Effector memory CD8-positive, alpha-beta T cell (primary cell): ENCODE results near the gene KLHL3.

Experiments
- ATAC-seq: fragments of 150-1000 bp; cut with Tn5 transposase; replicated peaks from 2 replicates; pipeline ENCODE4 v1.10.0; 2021; ENCODE audit warnings: mild to moderate bottlenecking, moderate library complexity
- DNase-seq, 3 experiments: peaks; one replicate each; pipeline ENCODE4 v3.0.0; 2021
- H3K27ac Mint-ChIP-seq, 2 donors: one replicate each; pipeline ENCODE4 v1.8.0; 2022; ENCODE audit warnings: mild to moderate bottlenecking in 2 of 2, mixed read lengths in 2 of 2, moderate library complexity in 2 of 2
- H3K27me3 Mint-ChIP-seq, 2 donors: one replicate each; pipeline ENCODE4 v1.8.0; 2022; ENCODE audit warnings: mixed read lengths in 2 of 2
- H3K36me3 Mint-ChIP-seq: one replicate; pipeline ENCODE4 v1.8.0; 2022; ENCODE audit warnings: mild to moderate bottlenecking, moderate library complexity, mixed read lengths; ENCODE audit not compliant: insufficient read depth
- H3K4me1 Mint-ChIP-seq, 2 donors: one replicate each; pipeline ENCODE4 v1.8.0; 2022; ENCODE audit warnings: low read depth in 2 of 2, mixed read lengths in 2 of 2
- H3K4me3 Mint-ChIP-seq, 2 donors: one replicate each; pipeline ENCODE4 v1.8.0; 2022; ENCODE audit warnings: mild to moderate bottlenecking in 2 of 2, mixed read lengths in 2 of 2, moderate library complexity in 2 of 2
- H3K9me3 Mint-ChIP-seq, 2 donors: one replicate each; pipeline ENCODE4 v1.8.0; 2022; ENCODE audit warnings: mixed read lengths in 2 of 2

Gene KLHL3

GRCh38 chr5:137712139-137712667 is 23.7 kb downstream of the KLHL3 start:
- no peak for ATAC-seq

GRCh38 chr5:137710086-137710485 is 25.8 kb downstream of the KLHL3 start:
- H3K4me1 Mint-ChIP-seq, result no peaks in the 10 kb centered on the region
- H3K4me3 Mint-ChIP-seq, result no peak overlapping the region
- no peaks in the 10 kb centered on the region for H3K27me3 Mint-ChIP-seq
- no peaks in the 10 kb centered on the region for H3K9me3 Mint-ChIP-seq
- H3K27ac Mint-ChIP-seq, result no peak overlapping the region
- peaks cover 3% of the 10 kb centered on the region for H3K36me3 Mint-ChIP-seq
- DNase-seq, result no peak
- no peak for ATAC-seq

More at GRCh38 chr5:137712139-137712667, 23.7 kb downstream of the KLHL3 start:
- H3K4me3 Mint-ChIP-seq, result no peak overlapping the region
- no peak overlapping the region for H3K27ac Mint-ChIP-seq
- peaks cover 3% of the 10 kb centered on the region for H3K36me3 Mint-ChIP-seq
- no peak for DNase-seq
- H3K9me3 Mint-ChIP-seq, result no peaks in the 10 kb centered on the region
- no peaks in the 10 kb centered on the region for H3K4me1 Mint-ChIP-seq
- H3K27me3 Mint-ChIP-seq, result no peaks in the 10 kb centered on the region

GRCh38 chr5:137708796-137709559 is 26.9 kb downstream of the KLHL3 start:
- Mint-ChIP-seq H3K27me3 (no peaks in the 10 kb centered on the region), H3K4me3 (no peak overlapping the region), H3K36me3 (peaks cover 3% of the 10 kb centered on the region), H3K9me3 (no peaks in the 10 kb centered on the region), H3K27ac (no peak overlapping the region), H3K4me1 (no peaks in the 10 kb centered on the region)
- no peak for ATAC-seq
- DNase-seq, result no peak

- H3K4me1 Mint-ChIP-seq, result no peaks in the 10 kb centered on the region
- no peaks in the 10 kb centered on the region for H3K9me3 Mint-ChIP-seq
- ATAC-seq (no peak), DNase-seq (no peak)
- no peaks in the 10 kb centered on the region for H3K27me3 Mint-ChIP-seq
- H3K27ac Mint-ChIP-seq, result no peak overlapping the region
- H3K36me3 Mint-ChIP-seq, result peaks cover 3% of the 10 kb centered on the region
- no peak overlapping the region for H3K4me3 Mint-ChIP-seq
Observed at GRCh38 chr5:137708062-137708461, 27.8 kb downstream of the KLHL3 start.

- H3K4me1 Mint-ChIP-seq, result peaks cover 0 to 3% of the 10 kb centered on the region in 2 donors
- no peak overlapping the region for H3K4me3 Mint-ChIP-seq
- H3K27ac Mint-ChIP-seq, result no peak overlapping the region
- no peak for ATAC-seq
- H3K9me3 Mint-ChIP-seq, result no peaks in the 10 kb centered on the region
- DNase-seq, result no peak
- peaks cover 3% of the 10 kb centered on the region for H3K36me3 Mint-ChIP-seq
- no peaks in the 10 kb centered on the region for H3K27me3 Mint-ChIP-seq
Observed at GRCh38 chr5:137706841-137707240, 29.0 kb downstream of the KLHL3 start.

GRCh38 chr5:137705106-137705505 is 30.8 kb downstream of the KLHL3 start:
- Mint-ChIP-seq H3K4me3 (no peak overlapping the region), H3K27me3 (no peaks in the 10 kb centered on the region), H3K9me3 (no peaks in the 10 kb centered on the region), H3K4me1 (peaks cover 0 to 3% of the 10 kb centered on the region in 2 donors), H3K27ac (peak overlapping the region in 1 of 2 donors; percentile 14), H3K36me3 (peaks cover 3% of the 10 kb centered on the region)
- ATAC-seq, result no peak
- DNase-seq, result no peak

GRCh38 chr5:137703565-137703964 is 32.3 kb downstream of the KLHL3 start:
- Mint-ChIP-seq H3K36me3 (peaks cover 3% of the 10 kb centered on the region), H3K4me1 (peaks cover 0 to 3% of the 10 kb centered on the region in 2 donors), H3K4me3 (no peak overlapping the region), H3K27me3 (no peaks in the 10 kb centered on the region), H3K27ac (no peak overlapping the region), H3K9me3 (no peaks in the 10 kb centered on the region)
- ATAC-seq (no peak), DNase-seq (no peak)

- peaks cover 15 to 18% of the 10 kb centered on the region in 2 donors for H3K4me1 Mint-ChIP-seq
- H3K27me3 Mint-ChIP-seq, result no peaks in the 10 kb centered on the region
- DNase-seq, result no peak
- no peak overlapping the region for H3K27ac Mint-ChIP-seq
- H3K4me3 Mint-ChIP-seq, result no peak overlapping the region
- H3K9me3 Mint-ChIP-seq, result no peaks in the 10 kb centered on the region
- ATAC-seq, result no peak
- no peaks in the 10 kb centered on the region for H3K36me3 Mint-ChIP-seq
Observed at GRCh38 chr5:137700282-137700680, 35.6 kb downstream of the KLHL3 start.

- Mint-ChIP-seq H3K36me3 (no peaks in the 10 kb centered on the region), H3K9me3 (no peaks in the 10 kb centered on the region), H3K27me3 (no peaks in the 10 kb centered on the region)
Observed at GRCh38 chr5:137699336-137700281, 36.3 kb downstream of the KLHL3 start.

GRCh38 chr5:137696481-137696880 is 39.4 kb downstream of the KLHL3 start:
- H3K4me3 Mint-ChIP-seq, result no peak overlapping the region
- H3K36me3 Mint-ChIP-seq, result peaks cover 3% of the 10 kb centered on the region
- DNase-seq, result no peak

More at GRCh38 chr5:137699336-137700281, 36.3 kb downstream of the KLHL3 start:
- no peak for DNase-seq
- Mint-ChIP-seq H3K4me3 (no peak overlapping the region), H3K27ac (peak overlapping the region in 1 of 2 donors; percentile 1), H3K4me1 (peaks cover 16 to 19% of the 10 kb centered on the region in 2 donors)
- no peak for ATAC-seq

GRCh38 chr5:137695651-137696428 is 40.0 kb downstream of the KLHL3 start:
- Mint-ChIP-seq H3K36me3 (peaks cover 3% of the 10 kb centered on the region), H3K27ac (peak overlapping the region in 1 of 2 donors; percentile 75), H3K27me3 (no peaks in the 10 kb centered on the region), H3K9me3 (no peaks in the 10 kb centered on the region), H3K4me1 (peaks cover 16% of the 10 kb centered on the region in 2 donors), H3K4me3 (peak overlapping the region; percentile 18 to 42)
- DNase-seq (no peak), ATAC-seq (peak; percentile 61)

More at GRCh38 chr5:137696481-137696880, 39.4 kb downstream of the KLHL3 start:
- Mint-ChIP-seq H3K27ac (peak overlapping the region; percentile 59 to 75), H3K27me3 (no peaks in the 10 kb centered on the region), H3K9me3 (no peaks in the 10 kb centered on the region), H3K4me1 (peaks cover 16% of the 10 kb centered on the region in 2 donors)
- ATAC-seq, result no peak

- DNase-seq, result no peak
Observed at GRCh38 chr5:137693951-137694721, 41.8 kb downstream of the KLHL3 start.

More at GRCh38 chr5:137693951-137694721, 41.8 kb downstream of the KLHL3 start:
- Mint-ChIP-seq H3K9me3 (no peaks in the 10 kb centered on the region), H3K27me3 (no peaks in the 10 kb centered on the region), H3K4me3 (no peak overlapping the region), H3K27ac (no peak overlapping the region), H3K36me3 (peaks cover 3% of the 10 kb centered on the region), H3K4me1 (peaks cover 16% of the 10 kb centered on the region in 2 donors)
- ATAC-seq, result no peak
